DOHH2 (cell line): Measurements from ENCODE around the gene ABCC2.
"Not testable (repeated sequence)": the region's sequence is repeated elsewhere in the genome, so short reads cannot be mapped to it uniquely, and the experiment has no call there.

Experiments
- H3F3A ChIP-seq: fragments of 200-600 bp; sonication (generic), shearing (Covaris generic); 2 replicates; pipeline ENCODE4 v1.6.0; 2016; ENCODE audit warnings: antibody characterized with exemption, mild to moderate bottlenecking; ENCODE audit not compliant: control insufficient read depth, insufficient read depth
- H3K27ac ChIP-seq: fragments of 200-600 bp; sonication (generic); 2 replicates; pipeline ENCODE4 v1.5.1; 2014; ENCODE audit warnings: low read depth, mild to moderate bottlenecking, low read length, moderate library complexity
- H3K27me3 ChIP-seq: fragments of 200-600 bp; sonication (generic); 2 replicates; pipeline ENCODE4 v1.6.1; 2014; ENCODE audit warnings: mild to moderate bottlenecking, low read length, mixed read lengths; ENCODE audit not compliant: control insufficient read depth
- H3K36me3 ChIP-seq: fragments of 200-600 bp; sonication (generic); 2 replicates; pipeline ENCODE4 v1.6.1; 2014; ENCODE audit warnings: mild to moderate bottlenecking, low read length, moderate library complexity, mixed read lengths; ENCODE audit not compliant: control insufficient read depth
- H3K4me1 ChIP-seq: fragments of 200-600 bp; sonication (generic); 2 replicates; pipeline ENCODE4 v1.6.1; 2014; ENCODE audit warnings: mild to moderate bottlenecking, low read length, mixed read lengths; ENCODE audit not compliant: control insufficient read depth
- H3K4me2 ChIP-seq: fragments of 200-600 bp; sonication (generic); 2 replicates; pipeline ENCODE4 v1.6.0; 2014; ENCODE audit warnings: mild to moderate bottlenecking, low read length, moderate library complexity
- H3K4me3 ChIP-seq: fragments of 200-600 bp; sonication (generic); 2 replicates; pipeline ENCODE4 v1.5.1; 2014; ENCODE audit warnings: mild to moderate bottlenecking, low read length, mixed read lengths
- H3K79me2 ChIP-seq: fragments of 200-600 bp; sonication (generic); 2 replicates; pipeline ENCODE4 v1.6.1; 2014; ENCODE audit warnings: mild to moderate bottlenecking, low read length, mixed read lengths; ENCODE audit not compliant: control insufficient read depth
- H3K9me2 ChIP-seq: fragments of 200-600 bp; sonication (generic); replicated peaks from 2 replicates; pipeline ENCODE4 v1.6.1; 2014; ENCODE audit warnings: mild to moderate bottlenecking, low read length, mixed read lengths; ENCODE audit not compliant: control insufficient read depth
- H3K9me3 ChIP-seq: fragments of 200-600 bp; sonication (generic); 2 replicates; pipeline ENCODE4 v1.6.1; 2014; ENCODE audit warnings: antibody characterized with exemption, low read length, mixed read lengths; ENCODE audit not compliant: control insufficient read depth, insufficient read depth
- H4K20me1 ChIP-seq: fragments of 200-600 bp; sonication (generic); 2 replicates; pipeline ENCODE4 v1.6.0; 2014; ENCODE audit warnings: low read depth, mild to moderate bottlenecking, antibody characterized with exemption, low read length, moderate library complexity; ENCODE audit not compliant: control insufficient read depth, insufficient read depth
- CTCF ChIP-seq: fragments of 200-600 bp; sonication (generic); IDR thresholded peaks from one replicate; pipeline ENCODE4 v1.5.1; 2014; ENCODE audit warnings: antibody characterized with exemption, mild to moderate bottlenecking, low read depth, low read length; ENCODE audit not compliant: poor library complexity, severe bottlenecking
- EZH2phosphoT487 ChIP-seq: fragments of 200-600 bp; sonication (generic); IDR thresholded peaks from 2 replicates; pipeline ENCODE4 v1.6.1; 2017; ENCODE audit warnings: borderline replicate concordance, mild to moderate bottlenecking, antibody characterized with exemption, low read length, moderate library complexity, mixed read lengths

ABCC2 gene

GRCh38 chr10:99743841-99744240, 38.6 kb upstream of the ABCC2 start:
- H3K4me3 ChIP-seq = no peak overlapping the region
- H3F3A ChIP-seq = no peaks in the 10 kb centered on the region
- H3K36me3 ChIP-seq = peaks cover 89% of the 10 kb centered on the region
- H3K9me3 ChIP-seq = peaks cover 10% of the 10 kb centered on the region; the same call in 1 of the 2 replicates
- H3K4me1 ChIP-seq = no peaks in the 10 kb centered on the region
- no peak overlapping the region for H3K27ac ChIP-seq
- H3K9me2 ChIP-seq = no peaks in the 10 kb centered on the region
- TF ChIP-seq EZH2phosphoT487 (no peak), CTCF (no peak)
- peaks cover 6% of the 10 kb centered on the region for H3K79me2 ChIP-seq
- no peaks in the 10 kb centered on the region for H4K20me1 ChIP-seq
- H3K4me2 ChIP-seq = no peak overlapping the region
- no peaks in the 10 kb centered on the region for H3K27me3 ChIP-seq

GRCh38 chr10:99746166-99746565, 36.3 kb upstream of the ABCC2 start:
- not testable (repeated sequence) for H3K27me3 ChIP-seq, H3K27ac ChIP-seq, H3K4me3 ChIP-seq, H3K4me2 ChIP-seq, H3K9me3 ChIP-seq, H3K9me2 ChIP-seq, H3K79me2 ChIP-seq, H3K4me1 ChIP-seq, H4K20me1 ChIP-seq, H3F3A ChIP-seq
- H3K36me3 ChIP-seq = peaks cover 88% of the 10 kb centered on the region

DNA sequence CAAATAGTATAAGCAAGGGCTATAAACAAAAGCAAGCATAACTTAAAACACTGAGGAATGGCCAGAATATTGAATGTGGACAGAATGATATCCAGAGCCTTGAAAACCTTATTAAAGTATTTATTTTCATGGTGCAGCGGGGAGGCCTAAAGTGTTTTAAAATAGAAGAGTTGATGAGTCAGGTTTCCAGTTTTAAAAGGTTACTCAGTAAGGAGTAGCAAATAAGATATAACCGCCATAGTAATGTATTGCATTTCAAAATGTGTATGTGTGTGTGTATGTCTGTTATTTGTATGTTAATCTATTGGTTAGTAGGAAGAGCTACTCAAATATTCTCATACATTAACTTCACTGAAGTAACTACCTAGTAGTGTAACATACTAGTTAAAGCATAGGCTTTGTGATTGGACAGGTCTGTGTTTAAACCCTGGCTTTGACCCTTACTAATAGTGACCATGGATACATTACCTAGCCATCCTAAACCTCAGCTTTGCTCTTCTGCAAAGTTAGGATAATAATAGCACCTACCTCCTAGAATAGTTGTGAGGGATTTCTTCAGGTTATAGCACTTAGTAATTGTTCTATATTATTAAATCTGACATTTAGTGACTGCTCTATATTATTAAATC, 33.5 kb upstream of the ABCC2 start:
- no peaks in the 10 kb centered on the region for H3F3A ChIP-seq
- no peaks in the 10 kb centered on the region for H3K4me1 ChIP-seq
- H3K9me2 ChIP-seq = no peaks in the 10 kb centered on the region
- TF ChIP-seq EZH2phosphoT487 = no peak
- TF ChIP-seq CTCF = no peak
- no peaks in the 10 kb centered on the region for H3K9me3 ChIP-seq
- H3K4me2 ChIP-seq = no peak overlapping the region
- no peaks in the 10 kb centered on the region for H3K27me3 ChIP-seq
- peaks cover 84% of the 10 kb centered on the region for H3K36me3 ChIP-seq
- H3K79me2 ChIP-seq = no peaks in the 10 kb centered on the region
- no peak overlapping the region for H3K4me3 ChIP-seq
- no peaks in the 10 kb centered on the region for H4K20me1 ChIP-seq
- H3K27ac ChIP-seq = no peak overlapping the region

GRCh38 chr10:99750641-99751040, 31.8 kb upstream of the ABCC2 start:
- H4K20me1 ChIP-seq = no peaks in the 10 kb centered on the region
- H3K9me2 ChIP-seq = no peaks in the 10 kb centered on the region
- no peaks in the 10 kb centered on the region for H3K27me3 ChIP-seq
- H3K27ac ChIP-seq = no peak overlapping the region
- H3F3A ChIP-seq = no peaks in the 10 kb centered on the region
- H3K4me2 ChIP-seq = no peak overlapping the region
- peaks cover 9% of the 10 kb centered on the region for H3K4me1 ChIP-seq
- no peaks in the 10 kb centered on the region for H3K9me3 ChIP-seq
- no peaks in the 10 kb centered on the region for H3K79me2 ChIP-seq
- no peak overlapping the region for H3K4me3 ChIP-seq
- no peak for TF ChIP-seq EZH2phosphoT487
- no peak for TF ChIP-seq CTCF
- H3K36me3 ChIP-seq = peaks cover 86% of the 10 kb centered on the region
